ENCODE results near the gene SPAG16. TPM values are rescaled to one million over a fixed set of nuclear protein-coding genes. Genes with fewer than 3 reads are reported as not detected.

The SPAG16 gene
- total RNA-seq, 1 experiment from 2014 or later: 17.3 TPM

- H2BK20ac ChIP-seq (ENCODE audit: low read depth, low read length, poor library complexity, severe bottlenecking): no peak overlapping the region
- no peak overlapping the region for H3K14ac ChIP-seq (ENCODE audit: insufficient read depth, low read length)
- H3K79me2 ChIP-seq (ENCODE audit: insufficient read depth, low read length): no peaks in the 10 kb centered on the region
- Mint-ChIP-seq H3K4me1 (peaks cover 48 to 51% of the 10 kb centered on the region in 2 experiments), H3K36me3 (ENCODE audit: insufficient read depth in 1 of 3, low read depth in 3 of 3) (peaks cover 0 to 14% (median 2%) of the 10 kb centered on the region in 3 experiments; a peak in 3 of 7 replicates), H3K9me3 (no peaks in the 10 kb centered on the region), H3K4me3 (peak overlapping the region; percentile 27 to 59), H3K27me3 (ENCODE audit: low read depth) (no peaks in the 10 kb centered on the region), H3K27ac (peak overlapping the region; percentile 92 to 100 (median 98))
- no peak overlapping the region for H2BK15ac ChIP-seq (ENCODE audit: low read depth, low read length)
- H3K27ac ChIP-seq (ENCODE audit: insufficient read length, low read depth, low read length): peak overlapping the region; percentile 81
- WGBS (ENCODE audit: extremely low coverage, insufficient read length, low lambda C conversion rate): no CpG with 5 or more reads among the region's 1 CpG
- H4K20me1 ChIP-seq (ENCODE audit: control insufficient read depth, insufficient read depth, insufficient read length): no peaks in the 10 kb centered on the region
- no peak overlapping the region for H3K4ac ChIP-seq (ENCODE audit: low read depth, low read length)
- no peak overlapping the region for H3K23ac ChIP-seq (ENCODE audit: insufficient read length, low read depth, low read length)
- no peak overlapping the region for H2BK120ac ChIP-seq (ENCODE audit: low read depth, low read length, poor library complexity, severe bottlenecking)
- H3K4me2 ChIP-seq (ENCODE audit: insufficient read depth, insufficient read length, low read length): no peak overlapping the region
- no peak overlapping the region for H2BK12ac ChIP-seq (ENCODE audit: insufficient read length, low read depth, low read length)
- H2BK5ac ChIP-seq (ENCODE audit: insufficient read length, low read length): no peak overlapping the region
- H4K91ac ChIP-seq (ENCODE audit: insufficient read length, low read depth, low read length): no peak overlapping the region
- H3K4me1 ChIP-seq (ENCODE audit: insufficient read depth, low read length): peaks cover 4% of the 10 kb centered on the region; the same call in 1 of the 2 replicates
- H3K9me3 ChIP-seq (ENCODE audit: control insufficient read depth, low read depth, low read length): no peaks in the 10 kb centered on the region
- H3T11ph ChIP-seq (ENCODE audit: low read length): no peak overlapping the region
- H3K9ac ChIP-seq (ENCODE audit: extremely low read depth, insufficient read length, low read length): no peak overlapping the region
- no peaks in the 10 kb centered on the region for H3K79me1 ChIP-seq (ENCODE audit: insufficient read depth, low read depth, low read length, poor library complexity, severe bottlenecking)
- H3K56ac ChIP-seq (ENCODE audit: insufficient read length, low read depth, low read length): no peak overlapping the region
- H2AFZ ChIP-seq (ENCODE audit: low read length): no peak overlapping the region
- DNase-seq: no peak
- H4K5ac ChIP-seq (ENCODE audit: insufficient read length, low read depth, low read length): no peak overlapping the region
- no peak overlapping the region for H3K18ac ChIP-seq (ENCODE audit: insufficient read length, low read depth, low read length)
- no peak overlapping the region for H2AK5ac ChIP-seq (ENCODE audit: insufficient read length, low read length)
- TF ChIP-seq CTCF (conservative IDR thresholded peaks at IDR 0.05): no peak
- no peaks in the 10 kb centered on the region for H3K27me3 ChIP-seq (ENCODE audit: insufficient read depth, low read length)
- no peak overlapping the region for H4K8ac ChIP-seq (replicated peaks; ENCODE audit: insufficient read length, low read depth, low read length)
- H3K23me2 ChIP-seq (ENCODE audit: insufficient read length, low read depth, low read length, poor library complexity, severe bottlenecking): no peaks in the 10 kb centered on the region
These were observed 843.3 kb downstream of the SPAG16 start for GRCh38 chr2:214127571-214127970.

Data from H9 (cell line).